H4 (cell line): ENCODE data around the gene KIF23. TPM values are rescaled to one million over a fixed set of nuclear protein-coding genes. Genes with fewer than 3 reads are reported as not detected.

Experiments used
- DNase-seq: peaks from one replicate; pipeline ENCODE4 v3.0.0-alpha.2; 2015; ENCODE audit warnings: low spot score
- total RNA-seq: library from RNA; depleted of rRNA; stranded (reverse); fragments of >200 nt; shearing (Covaris generic); gene quantifications from 2 replicates; pipeline ENCODE4 v1.2.3, GENCODE V29; 2014

KIF23 gene
- total RNA-seq, 1 experiment from 2014 or later: 67.5 TPM

- DNase-seq: peak; percentile 55
Measured at GRCh38 chr15:69394556-69395282, 19.4 kb upstream of the KIF23 start.

DNA sequence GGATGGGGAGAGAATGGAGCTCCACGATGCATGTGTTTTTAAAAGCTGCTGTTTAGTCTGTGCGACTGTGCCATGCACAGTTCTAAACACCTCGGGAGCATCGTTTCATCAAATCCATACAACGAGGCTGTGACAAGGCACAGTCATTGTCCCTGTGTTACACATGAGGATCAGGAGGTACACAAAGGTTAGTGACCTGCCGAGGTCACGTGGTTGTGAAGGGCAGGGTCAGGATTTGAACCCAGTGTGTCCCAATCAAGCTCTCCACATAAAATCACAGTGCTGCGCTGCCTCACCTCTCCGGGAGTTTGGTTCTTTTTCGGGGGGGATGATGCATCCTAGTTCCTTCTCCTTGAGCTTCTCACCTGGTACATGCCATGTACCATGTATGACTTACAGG lies 18.7 kb upstream of the KIF23 start:
- no peak for DNase-seq

DNA sequence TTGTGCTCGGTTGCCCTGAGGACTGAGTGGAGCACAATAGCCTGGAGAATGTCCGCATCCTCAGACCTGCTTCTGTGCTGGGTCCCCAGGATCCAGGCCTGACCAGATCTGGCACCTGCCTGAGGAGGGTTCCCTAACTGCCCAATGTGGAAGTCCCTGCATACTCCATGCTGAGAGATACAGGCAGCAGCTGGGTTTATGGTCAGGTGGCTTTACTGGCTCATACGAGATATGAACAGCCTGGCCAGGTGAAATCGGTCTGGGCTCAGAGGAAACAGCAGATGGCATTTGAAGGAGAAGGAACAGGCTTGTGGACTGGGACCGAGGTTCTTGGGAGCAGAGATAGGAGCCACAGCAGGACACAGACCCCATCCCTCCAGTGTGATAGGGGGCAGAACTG lies 18.2 kb upstream of the KIF23 start:
- DNase-seq: no peak

- no peak for DNase-seq
Measured at GRCh38 chr15:69398491-69398891, 15.7 kb upstream of the KIF23 start.

- DNase-seq: no peak
Measured at GRCh38 chr15:69400850-69401249, 13.3 kb upstream of the KIF23 start.

GRCh38 chr15:69402816-69403215 lies 11.3 kb upstream of the KIF23 start:
- DNase-seq: no peak

GRCh38 chr15:69403594-69403993 lies 10.6 kb upstream of the KIF23 start:
- DNase-seq: peak; percentile 34

DNA sequence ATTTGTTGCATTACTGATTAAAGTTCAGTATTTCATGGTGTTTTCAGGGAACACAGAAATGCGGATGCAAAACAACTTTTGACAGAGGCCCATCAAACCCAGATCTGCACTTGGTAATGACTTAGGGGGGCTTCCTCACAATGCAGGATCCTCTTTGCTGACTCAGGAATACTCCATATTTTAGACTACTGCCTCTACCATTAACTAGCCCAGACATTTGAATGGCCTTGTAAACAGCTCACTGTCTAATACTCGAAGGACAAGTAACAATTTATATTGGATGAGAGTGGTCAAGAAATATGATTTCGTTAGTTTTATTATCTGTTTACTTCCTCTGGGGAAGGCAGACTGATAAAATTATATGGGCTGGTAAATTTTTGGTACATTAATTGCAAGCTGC lies 9.0 kb upstream of the KIF23 start:
- no peak for DNase-seq

DNA sequence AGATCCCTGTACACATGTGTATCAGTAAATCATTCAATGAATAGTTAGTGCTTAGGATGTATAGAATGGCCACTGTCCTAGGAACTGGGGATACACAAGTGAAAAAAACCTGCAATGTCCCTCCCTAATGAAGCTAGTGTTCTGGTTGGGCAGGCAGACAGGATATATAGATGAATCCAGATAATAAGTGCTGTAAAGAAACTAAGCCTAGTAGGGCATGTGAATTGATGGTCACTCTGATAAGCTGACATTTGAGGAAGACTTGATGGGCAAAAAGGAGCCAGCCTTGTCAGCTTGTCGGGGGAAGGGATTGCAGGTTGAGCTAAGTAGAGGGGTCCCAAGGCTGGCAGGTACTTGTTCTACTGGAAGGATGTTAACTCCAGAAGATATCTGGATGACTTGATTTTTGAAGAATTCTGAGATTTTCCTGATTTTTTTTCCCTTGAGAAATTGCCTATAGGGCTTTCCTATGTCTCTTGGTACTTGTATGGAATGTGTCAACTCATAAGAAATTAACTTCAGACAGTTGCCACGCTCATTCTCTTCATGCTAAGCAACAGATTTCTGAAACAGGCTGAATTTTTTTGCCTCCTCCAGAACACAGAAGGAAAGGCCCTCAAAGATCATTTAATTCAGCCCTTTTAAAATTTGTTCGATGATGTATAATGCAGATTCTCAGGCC lies 6.3 kb upstream of the KIF23 start:
- DNase-seq: no peak

DNA sequence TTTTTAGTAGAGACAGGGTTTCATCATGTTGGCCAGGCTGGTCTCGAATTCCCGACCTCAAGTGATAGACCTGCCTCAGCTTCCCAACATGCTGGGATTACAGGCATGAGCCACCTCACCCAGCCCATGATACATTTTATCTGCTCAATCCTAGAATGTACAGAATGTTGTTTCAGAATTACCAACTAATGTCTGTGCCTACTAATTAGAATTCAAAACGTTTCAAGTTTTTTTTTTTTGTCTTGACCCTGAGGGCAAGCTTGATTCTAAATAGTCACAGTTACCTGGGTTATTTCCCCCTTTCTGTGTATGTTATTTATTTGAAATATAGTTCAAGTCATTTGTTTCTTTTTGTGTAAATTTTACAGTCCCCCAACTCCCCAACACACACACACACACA lies 5.3 kb upstream of the KIF23 start:
- no peak for DNase-seq

DNA sequence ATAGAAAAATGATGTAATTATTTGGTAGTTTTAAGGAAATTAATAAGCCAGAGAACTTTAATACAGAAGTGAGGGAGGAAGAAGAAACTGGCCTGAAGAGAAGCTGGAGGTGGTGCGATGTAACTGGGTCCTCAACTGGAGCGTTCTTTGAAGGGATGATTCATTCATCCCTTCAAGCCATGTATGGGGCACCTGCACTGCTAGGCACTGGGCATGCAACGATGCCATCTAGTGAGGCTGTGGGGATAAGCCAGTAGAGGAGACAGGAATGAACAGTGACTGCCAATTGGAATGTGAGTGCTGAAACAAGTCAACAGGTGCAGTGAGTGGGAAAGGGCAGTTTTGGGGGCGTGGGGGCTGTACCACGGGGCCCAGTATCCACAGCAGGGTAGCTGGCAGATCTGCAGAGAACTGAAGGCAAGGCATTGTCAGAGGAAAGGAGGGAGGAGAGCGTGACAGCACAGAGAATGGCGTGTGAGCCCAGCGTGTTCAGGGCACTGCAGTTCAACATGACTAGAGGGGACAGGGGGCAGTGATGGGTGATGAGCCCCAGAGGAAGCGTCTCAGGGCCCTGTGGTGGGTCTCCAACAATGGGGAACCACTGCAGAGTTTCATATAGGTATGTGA lies 3.8 kb upstream of the KIF23 start:
- DNase-seq: peak; percentile 72

DNA sequence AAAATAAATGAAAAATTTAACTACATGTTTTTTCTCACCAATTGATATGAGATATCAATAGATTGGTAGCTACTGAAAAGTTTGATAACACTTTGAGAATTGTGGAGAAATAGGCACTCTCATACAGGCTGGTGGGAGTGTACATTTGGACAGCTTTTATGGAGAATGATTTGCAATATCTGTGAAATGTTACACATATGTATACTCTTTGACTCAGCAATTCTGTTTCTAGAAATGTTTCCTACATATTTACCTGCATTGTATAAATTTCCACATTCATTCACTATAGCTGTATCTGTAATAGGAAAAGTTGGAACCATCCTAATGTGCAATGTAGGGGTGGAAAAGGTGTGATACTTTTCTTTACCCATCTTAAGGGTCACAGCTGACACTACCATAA lies 1.9 kb upstream of the KIF23 start:
- no peak for DNase-seq

DNA sequence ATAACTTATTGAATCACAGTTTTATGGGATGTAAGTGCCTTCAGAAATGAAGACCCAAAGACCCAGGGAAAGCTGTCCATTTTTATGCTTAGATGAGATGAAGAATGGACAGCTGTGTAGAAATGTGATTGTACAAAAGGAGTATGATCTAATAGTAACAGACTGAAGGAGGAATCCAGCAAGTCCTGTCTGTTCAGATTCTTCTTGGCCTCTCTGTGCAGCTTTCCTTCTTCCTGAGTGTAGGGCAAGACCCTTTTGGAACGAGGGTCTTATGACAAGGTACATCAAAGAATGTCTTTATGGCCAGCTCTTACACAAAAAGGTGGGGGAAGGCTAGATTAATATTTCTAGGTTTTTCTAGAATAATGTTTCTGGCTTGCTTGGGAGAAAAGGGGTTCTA lies 1.4 kb upstream of the KIF23 start:
- DNase-seq: no peak

DNA sequence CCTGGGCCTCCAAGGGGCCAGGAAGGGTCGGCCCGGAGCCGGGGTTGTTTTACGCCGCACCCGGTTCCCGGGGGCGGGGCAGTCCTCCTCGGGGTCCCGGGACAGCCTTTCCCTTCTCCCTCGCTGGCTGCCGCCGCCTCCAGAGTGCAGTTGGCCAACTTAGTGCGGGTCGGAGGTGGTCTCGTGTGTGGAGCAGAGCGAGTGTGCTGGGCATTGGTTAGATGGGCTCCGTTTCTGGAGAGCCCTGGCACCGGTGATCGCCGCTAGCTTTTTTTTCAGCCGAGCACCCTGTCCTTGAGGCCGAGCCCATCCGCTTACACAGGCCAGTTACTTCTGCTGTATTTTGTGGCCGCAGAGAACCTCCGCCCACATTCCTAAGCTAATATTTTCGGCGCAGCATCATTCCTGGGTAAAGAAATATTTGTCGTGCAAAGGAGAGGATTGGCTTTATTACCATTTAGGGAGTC lies 585 bp downstream of the KIF23 start:
- DNase-seq: peak; percentile 81

DNA sequence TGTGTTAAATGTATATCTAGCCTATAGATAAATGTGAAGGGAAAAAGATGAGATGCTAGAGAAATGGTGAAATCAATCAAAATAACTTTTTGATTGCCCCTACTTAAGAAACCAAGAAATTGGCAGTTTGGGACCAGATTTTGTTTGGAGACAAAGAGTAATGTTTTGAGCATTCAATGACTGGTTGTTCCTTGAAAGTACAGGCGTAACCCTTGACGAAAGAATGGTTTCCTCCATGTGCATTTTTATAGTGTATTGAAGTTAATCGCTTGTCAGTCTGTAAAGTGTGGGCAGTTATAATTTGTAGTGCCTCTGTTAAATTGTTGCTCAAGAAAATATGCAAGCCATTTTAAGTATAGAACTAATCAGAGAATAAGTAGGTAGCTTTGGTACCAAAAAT lies 1.2 kb downstream of the KIF23 start:
- no peak for DNase-seq

DNA sequence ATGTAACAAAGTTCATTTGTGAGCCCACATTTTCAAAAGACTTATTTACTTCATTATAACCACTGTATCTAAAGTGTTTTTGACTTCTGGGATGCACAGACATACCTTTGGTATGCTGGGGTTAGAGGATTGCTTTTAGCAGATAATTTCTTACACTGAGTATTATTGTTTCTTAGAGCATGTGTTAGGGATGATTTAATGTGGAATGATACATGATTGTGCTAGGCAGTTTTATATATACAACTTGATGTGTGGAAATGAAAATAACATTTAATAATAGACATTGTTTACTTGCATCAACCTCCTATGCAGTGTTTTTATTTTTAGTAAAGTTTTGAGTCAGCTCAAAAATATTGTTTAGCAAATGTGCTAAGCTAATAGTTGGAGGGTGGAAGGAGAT lies 3.4 kb downstream of the KIF23 start:
- DNase-seq: no peak

DNA sequence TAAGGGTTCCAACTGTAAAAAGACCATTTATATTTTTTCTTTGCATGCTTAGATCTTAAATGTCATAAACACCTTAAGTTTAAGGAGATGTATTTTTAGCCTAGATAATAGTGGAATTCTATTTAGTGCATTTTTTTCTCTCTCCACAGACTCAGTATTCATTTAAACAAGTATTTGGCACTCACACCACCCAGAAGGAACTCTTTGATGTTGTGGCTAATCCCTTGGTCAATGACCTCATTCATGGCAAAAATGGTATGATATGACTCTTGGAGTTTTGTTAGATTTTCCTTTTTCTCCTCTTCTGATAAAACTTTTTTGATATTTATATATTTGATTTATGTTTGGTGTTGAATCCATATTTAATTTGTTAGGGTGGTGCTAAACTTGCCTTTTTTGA lies 7.3 kb downstream of the KIF23 start:
- DNase-seq: no peak

DNA sequence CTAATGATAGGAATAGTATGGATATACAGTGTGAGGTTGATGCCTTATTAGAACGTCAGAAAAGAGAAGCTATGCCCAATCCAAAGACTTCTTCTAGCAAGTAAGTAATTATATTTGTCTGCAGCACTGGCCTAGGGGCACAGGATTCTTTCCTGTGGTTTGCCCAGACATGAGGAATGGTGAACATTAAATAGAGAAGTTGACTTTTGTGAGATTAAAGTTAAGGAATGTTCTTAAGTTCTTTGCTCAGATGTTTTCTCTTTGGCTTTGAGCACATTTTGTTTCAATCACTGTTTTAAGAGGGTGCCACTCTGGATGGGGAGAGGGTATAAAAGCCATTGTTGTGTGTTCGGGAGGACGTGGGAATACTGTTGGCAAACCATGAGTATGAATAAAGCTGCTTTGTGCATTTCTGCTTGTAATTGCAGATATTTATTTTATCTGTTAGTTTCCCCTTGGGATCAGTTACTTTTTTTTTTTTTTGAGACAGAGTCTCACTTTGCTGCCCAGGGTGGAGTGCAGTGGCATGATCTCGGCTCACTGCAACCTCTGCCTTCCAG lies 8.3 kb downstream of the KIF23 start:
- no peak for DNase-seq

GRCh38 chr15:69424001-69424400 lies 9.9 kb downstream of the KIF23 start:
- no peak for DNase-seq

DNA sequence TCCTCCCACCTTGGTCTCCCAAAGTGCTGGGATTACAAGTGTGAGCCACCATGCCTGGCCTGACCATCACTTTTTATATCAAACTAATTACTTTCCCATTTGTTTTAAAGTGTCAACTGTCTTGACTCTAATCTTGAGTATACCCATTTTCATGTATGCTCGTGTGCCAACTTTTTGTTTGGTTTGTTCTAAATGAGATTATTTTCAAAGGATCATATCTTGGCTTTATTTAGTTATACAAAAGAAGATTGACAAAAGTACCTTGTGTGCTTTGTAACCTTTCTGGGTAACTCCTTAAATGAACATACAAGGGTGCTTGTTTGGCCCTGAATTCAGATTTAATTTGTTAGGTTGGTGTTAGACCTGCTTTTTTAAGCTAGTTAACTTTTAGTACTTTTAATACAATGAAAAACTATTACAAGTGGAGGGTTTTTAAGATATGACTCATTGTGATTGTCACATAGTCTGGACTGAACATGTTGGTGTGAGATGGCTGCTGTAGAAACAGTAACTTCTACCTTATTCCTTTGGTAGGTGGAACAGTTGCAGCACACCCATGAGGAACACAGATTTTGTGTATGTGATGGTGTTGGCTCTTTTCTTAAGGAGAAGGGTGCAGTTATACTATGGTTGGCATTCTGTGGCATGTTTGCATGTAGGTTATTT lies 10.7 kb downstream of the KIF23 start:
- no peak for DNase-seq

DNA sequence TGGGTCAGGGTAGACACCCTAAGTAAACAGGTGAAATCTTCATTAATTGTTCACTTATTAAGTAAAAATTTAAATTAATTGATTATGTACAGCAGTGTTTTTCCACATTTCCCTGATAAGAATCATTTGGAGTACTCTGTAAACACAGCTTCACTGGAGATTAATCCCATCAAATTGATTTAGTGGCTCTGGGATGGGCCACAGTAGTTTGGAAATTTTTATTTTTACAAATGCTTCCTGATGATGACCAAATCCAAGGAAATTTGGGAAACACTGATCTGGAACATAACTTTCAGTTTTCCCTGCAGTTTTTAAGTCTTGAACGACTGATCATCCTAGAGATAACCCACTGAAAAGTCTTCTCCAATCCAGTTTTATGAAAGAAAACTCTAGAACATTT lies 19.7 kb downstream of the KIF23 start:
- no peak for DNase-seq

- no peak for DNase-seq
Measured at GRCh38 chr15:69434238-69434637, 20.1 kb downstream of the KIF23 start.
